AG04450 (cell line): ENCODE data around the gene SEMA7A. TPM values are rescaled to one million over a fixed set of nuclear protein-coding genes. Genes with fewer than 3 reads are reported as not detected.

Experiments
- CTCF ChIA-PET: fragments of 300-600, 350-600 bp; formaldehyde crosslinking; extraction: SDS; loops from one replicate; lab custom pipeline; 2022; ENCODE audit warnings: antibody characterized with exemption, inconsistent platforms; lab: Charles Lee
- POLR2A ChIA-PET: fragments of 350-600 bp; formaldehyde crosslinking; extraction: SDS; loops from one replicate; lab custom pipeline; 2021; ENCODE audit warnings: antibody characterized with exemption, inconsistent platforms; lab: Yijun Ruan, JAX
- DNase-seq: peaks from one replicate; pipeline ENCODE4 v3.0.0-alpha.2; 2011; ENCODE audit warnings: low read depth, low spot score
- H3K27ac ChIP-seq: one replicate; pipeline ENCODE4 v1.5.1; 2012; ENCODE audit warnings: low read depth, low read length, control low read depth
- H3K27me3 ChIP-seq: one replicate; pipeline ENCODE4 v1.6.0; 2012; ENCODE audit warnings: low read length; ENCODE audit not compliant: control insufficient read depth, insufficient read depth
- H3K4me3 ChIP-seq: 2 replicates; pipeline ENCODE4 v1.5.1; 2011; ENCODE audit warnings: mild to moderate bottlenecking, low read depth, low read length, control low read depth
- H3K9me3 ChIP-seq: 2 replicates; pipeline ENCODE4 v1.5.1; 2012; ENCODE audit warnings: low read length; ENCODE audit not compliant: control insufficient read depth, insufficient read depth
- CTCF ChIP-seq: IDR thresholded peaks from 2 replicates; pipeline ENCODE4 v1.5.1; 2011; ENCODE audit warnings: low read depth, low read length, control low read depth, inconsistent platforms
- polyA plus RNA-seq: library from polyadenylated mRNA; depleted of rRNA; stranded (reverse); fragments of >200 nt; gene quantifications from 2 replicates; pipeline ENCODE4 v1.2.3, GENCODE V29; 2011

The SEMA7A gene
- polyA plus RNA-seq, 1 experiment, result 7.5 TPM

- Histone ChIP-seq H3K27ac (peak overlapping the region; percentile 39), H3K27me3 (no peaks in the 10 kb centered on the region), H3K4me3 (no peak overlapping the region), H3K9me3 (no peaks in the 10 kb centered on the region)
- CTCF ChIA-PET, result interaction anchor here (0.8 to 5.6 kb wide), 5 partner anchors 8 to 247 kb away, joined by 3 to 209 read pairs (median 5); partner anchors contain the start of gene SEMA7A
- POLR2A ChIA-PET, result no interaction called here
- no peak for DNase-seq
- TF ChIP-seq CTCF, result no peak
These were observed 49.8 kb downstream of the SEMA7A start for GRCh38 chr15:74383695-74384565.

- DNase-seq, result no peak
- Histone ChIP-seq H3K27ac (no peak overlapping the region), H3K9me3 (no peaks in the 10 kb centered on the region), H3K27me3 (no peaks in the 10 kb centered on the region), H3K4me3 (no peak overlapping the region)
- ChIA-PET CTCF (interaction anchor here (0.6 to 5.6 kb wide), 8 partner anchors 9 to 248 kb away, joined by 3 to 209 read pairs (median 5); partner anchors contain the start of gene SEMA7A), POLR2A (no interaction called here)
- TF ChIP-seq CTCF, result no peak
These were observed 50.5 kb downstream of the SEMA7A start for GRCh38 chr15:74383286-74383685.

GRCh38 chr15:74382004-74382816, 51.5 kb downstream of the SEMA7A start:
- Histone ChIP-seq H3K9me3 (no peaks in the 10 kb centered on the region), H3K27me3 (no peaks in the 10 kb centered on the region), H3K27ac (no peak overlapping the region), H3K4me3 (no peak overlapping the region)
- no peak for DNase-seq
- peak; percentile 98 for TF ChIP-seq CTCF
- ChIA-PET CTCF (interaction anchor here (0.6 to 5.6 kb wide), 31 partner anchors 10 to 386 kb away, joined by 3 to 209 read pairs (median 5); partner anchors contain the start of genes SEMA7A and UBL7), POLR2A (interaction anchor here (0.6 to 1.3 kb wide), 3 partner anchors 11 to 61 kb away, joined by 3 to 7 read pairs (median 4); no protein-coding TSS in a partner anchor)

GRCh38 chr15:74381481-74381880, 52.3 kb downstream of the SEMA7A start:
- no peak for DNase-seq
- no peak overlapping the region for H3K4me3 ChIP-seq
- TF ChIP-seq CTCF, result no peak
- ChIA-PET POLR2A (no interaction called here), CTCF (interaction anchor here (0.6 to 5.6 kb wide), 6 partner anchors 42 to 253 kb away, joined by 3 to 209 read pairs (median 6); partner anchors contain the start of gene SEMA7A)
- H3K27ac ChIP-seq, result no peak overlapping the region
- H3K9me3 ChIP-seq, result no peaks in the 10 kb centered on the region
- H3K27me3 ChIP-seq, result no peaks in the 10 kb centered on the region
